Measurements from ENCODE around the gene CRYZ.
A peak's percentile ranks its signal among the peaks of the same experiment; 100 is the strongest.
"Not testable (repeated sequence)": the region's sequence is repeated elsewhere in the genome, so short reads cannot be mapped to it uniquely, and the experiment has no call there.

Gene CRYZ

GRCh38 chr1:74771913-74772515 lies 39.2 kb upstream of the CRYZ start:
- H3K4me3 ChIP-seq (ENCODE audit: low read depth, low read length), result no peak overlapping the region
- peak; percentile 36; the same call in 1 of the 2 replicates for TF ChIP-seq CTCF (IDR thresholded peaks at IDR 0.05; ENCODE audit: borderline replicate concordance, insufficient read depth, low read depth, low read length)

GRCh38 chr1:74767490-74767889 lies 34.6 kb upstream of the CRYZ start:
- no peak overlapping the region for H3K4me3 ChIP-seq (ENCODE audit: low read depth, low read length)
- TF ChIP-seq CTCF (IDR thresholded peaks at IDR 0.05; ENCODE audit: borderline replicate concordance, insufficient read depth, low read depth, low read length), result peak; percentile 56

- H3K4me3 ChIP-seq (ENCODE audit: low read depth, low read length), result no peak overlapping the region
- no peak for TF ChIP-seq CTCF (IDR thresholded peaks at IDR 0.05; ENCODE audit: borderline replicate concordance, insufficient read depth, low read depth, low read length)
These were observed 33.7 kb upstream of the CRYZ start for GRCh38 chr1:74766579-74766978.

- TF ChIP-seq CTCF (IDR thresholded peaks at IDR 0.05; ENCODE audit: borderline replicate concordance, insufficient read depth, low read depth, low read length), result no peak
- no peak overlapping the region for H3K4me3 ChIP-seq (ENCODE audit: low read depth, low read length)
These were observed 31.0 kb upstream of the CRYZ start for GRCh38 chr1:74763807-74764206.

- H3K4me3 ChIP-seq (ENCODE audit: low read depth, low read length), result not testable (repeated sequence)
These were observed 23.8 kb upstream of the CRYZ start for GRCh38 chr1:74756650-74757049.

- TF ChIP-seq CTCF (IDR thresholded peaks at IDR 0.05; ENCODE audit: borderline replicate concordance, insufficient read depth, low read depth, low read length), result no peak
- no peak overlapping the region for H3K4me3 ChIP-seq (ENCODE audit: low read depth, low read length)
These were observed 22.6 kb upstream of the CRYZ start for GRCh38 chr1:74755475-74755874.

- TF ChIP-seq CTCF (IDR thresholded peaks at IDR 0.05; ENCODE audit: borderline replicate concordance, insufficient read depth, low read depth, low read length), result no peak
- no peak overlapping the region for H3K4me3 ChIP-seq (ENCODE audit: low read depth, low read length)
These were observed 20.3 kb upstream of the CRYZ start for GRCh38 chr1:74753104-74753503.

GRCh38 chr1:74748960-74749359 lies 16.1 kb upstream of the CRYZ start:
- H3K4me3 ChIP-seq (ENCODE audit: low read depth, low read length), result no peak overlapping the region
- no peak for TF ChIP-seq CTCF (IDR thresholded peaks at IDR 0.05; ENCODE audit: borderline replicate concordance, insufficient read depth, low read depth, low read length)

GRCh38 chr1:74745247-74745646 lies 12.4 kb upstream of the CRYZ start:
- not testable (repeated sequence) for H3K4me3 ChIP-seq (ENCODE audit: low read depth, low read length)

- not testable (repeated sequence) for H3K4me3 ChIP-seq (ENCODE audit: low read depth, low read length)
These were observed 7.6 kb upstream of the CRYZ start for GRCh38 chr1:74740307-74740980.

All from GM12875 (cell line).